Stimulated activated CD8-positive, alpha-beta memory T cell treated with anti-CD3 and anti-CD28 coated beads, Interleukin-4, amount 100 ng/mL, for 24 hours (primary cell): ENCODE results near the gene BBS2.

ENCODE experiments used
- DNase-seq: peaks from one replicate; pipeline ENCODE4 v3.0.0-alpha.2; 2020; ENCODE audit warnings: low read depth

BBS2 gene

GRCh38 chr16:56477096-56477878, 42.5 kb downstream of the BBS2 start:
- no peak for DNase-seq

GRCh38 chr16:56475201-56475600, 44.6 kb downstream of the BBS2 start:
- no peak for DNase-seq

GRCh38 chr16:56470666-56471065, 49.2 kb downstream of the BBS2 start:
- no peak for DNase-seq

- DNase-seq: no peak
These were observed 49.6 kb downstream of the BBS2 start for GRCh38 chr16:56470232-56470631.

- DNase-seq: no peak
These were observed 50.1 kb downstream of the BBS2 start for GRCh38 chr16:56469748-56470147.

GRCh38 chr16:56468800-56469199, 51.0 kb downstream of the BBS2 start:
- DNase-seq: no peak

- DNase-seq: no peak
These were observed 53.5 kb downstream of the BBS2 start for GRCh38 chr16:56466344-56466743.

GRCh38 chr16:56463153-56463552, 56.7 kb downstream of the BBS2 start:
- DNase-seq: no peak

- no peak for DNase-seq
These were observed 57.6 kb downstream of the BBS2 start for GRCh38 chr16:56462064-56462796.

GRCh38 chr16:56460101-56460500, 59.7 kb downstream of the BBS2 start:
- DNase-seq: no peak

GRCh38 chr16:56457927-56458470, 61.8 kb downstream of the BBS2 start:
- DNase-seq: no peak

- peak; percentile 20 for DNase-seq
These were observed 67.8 kb downstream of the BBS2 start for GRCh38 chr16:56451753-56452689.

- peak; percentile 81 for DNase-seq
These were observed 68.7 kb downstream of the BBS2 start, which contains the start of the genes NUDT21 and OGFOD1 for GRCh38 chr16:56450986-56451752. Gene NUDT21 (minus strand): TSS chr16:56451332. CDS start chr16:56451202, 130 bp downstream. Gene OGFOD1 (plus strand): TSS chr16:56451554. CDS start chr16:56451613, 59 bp downstream.

- no peak for DNase-seq
These were observed 69.4 kb downstream of the BBS2 start for GRCh38 chr16:56450275-56450985.

GRCh38 chr16:56448005-56448404, 71.8 kb downstream of the BBS2 start:
- no peak for DNase-seq

GRCh38 chr16:56447286-56447685, 72.5 kb downstream of the BBS2 start:
- no peak for DNase-seq

GRCh38 chr16:56438038-56438437, 81.8 kb downstream of the BBS2 start:
- DNase-seq: no peak

GRCh38 chr16:56436258-56436657, 83.6 kb downstream of the BBS2 start:
- no peak for DNase-seq
